ENCODE data around the gene TRIM51. TPM values are rescaled to one million over a fixed set of nuclear protein-coding genes. Genes with fewer than 3 reads are reported as not detected.
"Not testable (repeated sequence)": the region's sequence is repeated elsewhere in the genome, so short reads cannot be mapped to it uniquely, and the experiment has no call there.

TRIM51 gene, protein sequence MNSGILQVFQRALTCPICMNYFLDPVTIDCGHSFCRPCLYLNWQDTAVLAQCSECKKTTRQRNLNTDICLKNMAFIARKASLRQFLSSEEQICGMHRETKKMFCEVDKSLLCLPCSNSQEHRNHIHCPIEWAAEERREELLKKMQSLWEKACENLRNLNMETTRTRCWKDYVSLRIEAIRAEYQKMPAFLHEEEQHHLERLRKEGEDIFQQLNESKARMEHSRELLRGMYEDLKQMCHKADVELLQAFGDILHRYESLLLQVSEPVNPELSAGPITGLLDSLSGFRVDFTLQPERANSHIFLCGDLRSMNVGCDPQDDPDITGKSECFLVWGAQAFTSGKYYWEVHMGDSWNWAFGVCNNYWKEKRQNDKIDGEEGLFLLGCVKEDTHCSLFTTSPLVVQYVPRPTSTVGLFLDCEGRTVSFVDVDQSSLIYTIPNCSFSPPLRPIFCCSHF
- not detected in 2 replicates for total RNA-seq (2014; rRNA removed; shearing (Covaris generic))
- not detected in 2 replicates for polyA plus RNA-seq (2014; cell fraction: nucleus; rRNA removed)

DNA sequence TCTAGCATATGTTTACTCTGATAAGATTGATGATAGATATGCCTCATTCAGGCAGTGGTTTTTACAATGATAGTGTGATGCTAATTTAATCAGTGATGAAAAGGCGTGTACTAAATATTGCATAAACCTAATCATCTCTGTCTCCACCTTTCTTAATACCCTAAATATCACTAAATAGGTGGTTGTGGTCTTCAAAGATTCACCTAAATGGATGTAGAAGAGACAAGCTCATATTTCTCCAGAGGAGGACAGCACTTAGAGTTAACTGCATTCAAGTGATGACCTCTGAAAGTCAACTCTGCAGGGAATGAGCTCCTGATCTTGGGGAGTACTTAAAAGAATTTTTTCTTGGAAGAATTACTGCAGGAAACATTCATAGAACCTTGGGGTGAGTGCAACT is at the start of gene TRIM51:
Gene TRIM51, plus strand, starts transcription at position 301 of the 400 bp plus-strand sequence. CDS start 2,132 bp downstream, outside the sequence.
- DNase-seq (ENCODE audit: extremely low read depth, low read depth), result not testable (repeated sequence)

DNA sequence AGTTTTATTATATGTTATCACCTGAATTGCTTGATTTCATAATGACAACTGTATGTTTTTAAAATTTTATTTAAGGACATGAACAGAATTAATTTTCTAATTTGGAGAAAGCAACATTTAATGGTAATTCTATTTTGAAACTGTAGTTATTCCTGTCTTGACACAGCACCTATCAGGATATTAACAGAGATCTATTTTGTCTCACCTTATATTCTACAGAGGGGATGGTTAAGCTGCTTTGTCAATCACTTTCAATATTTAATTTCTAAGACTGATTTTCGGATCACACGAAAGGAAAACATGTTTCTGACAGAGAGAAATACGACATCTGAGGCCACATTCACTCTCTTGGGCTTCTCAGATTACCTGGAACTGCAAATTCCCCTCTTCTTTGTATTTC is 44.6 kb upstream of the TRIM51 start, which contains the start of gene OR5D16:
Gene OR5D16, plus strand, starts transcription at position 301 of the 400 bp plus-strand sequence. Its CDS starts 0 bp downstream, at position 301.
- no peak for DNase-seq (ENCODE audit: extremely low read depth, low read depth)

DNA sequence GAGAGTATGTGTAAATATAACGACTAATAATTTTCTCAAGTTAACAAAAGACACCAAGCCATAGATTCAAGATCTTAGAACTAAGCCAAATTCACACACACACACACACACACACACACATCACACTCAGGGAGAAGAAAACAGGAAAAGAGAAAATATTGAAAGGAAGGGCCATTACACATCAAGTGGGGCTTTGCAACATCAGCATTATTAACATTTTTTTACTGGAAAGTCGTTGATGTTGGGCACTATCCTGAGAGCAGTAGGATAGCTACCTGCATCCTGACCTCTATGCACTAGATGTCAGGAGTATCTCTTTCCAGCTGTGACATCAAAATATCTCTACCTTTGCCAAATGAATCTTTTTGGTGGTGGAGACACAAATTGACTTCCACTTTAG is 35.6 kb upstream of the TRIM51 start:
- DNase-seq (ENCODE audit: extremely low read depth, low read depth), result no peak

DNA sequence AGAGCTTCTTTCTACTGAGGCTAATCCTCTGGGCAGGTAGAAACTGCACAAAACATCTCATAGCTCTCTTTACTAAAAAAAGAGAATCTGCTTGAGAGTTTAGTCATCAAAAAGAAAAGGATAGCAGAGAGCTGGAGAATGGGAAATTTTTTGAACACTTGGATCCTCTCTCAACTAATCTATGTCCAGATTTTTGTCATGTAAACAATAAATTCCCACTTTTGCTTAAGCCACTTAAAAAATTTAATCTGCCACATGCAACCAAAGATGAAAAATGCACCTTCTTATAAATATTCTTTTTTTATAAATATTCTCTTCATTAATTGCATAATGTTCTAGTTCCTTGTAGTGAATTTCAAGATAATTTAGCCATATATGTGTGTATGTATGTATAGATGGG is 34.1 kb upstream of the TRIM51 start:
- no peak for DNase-seq (ENCODE audit: extremely low read depth, low read depth)

DNA sequence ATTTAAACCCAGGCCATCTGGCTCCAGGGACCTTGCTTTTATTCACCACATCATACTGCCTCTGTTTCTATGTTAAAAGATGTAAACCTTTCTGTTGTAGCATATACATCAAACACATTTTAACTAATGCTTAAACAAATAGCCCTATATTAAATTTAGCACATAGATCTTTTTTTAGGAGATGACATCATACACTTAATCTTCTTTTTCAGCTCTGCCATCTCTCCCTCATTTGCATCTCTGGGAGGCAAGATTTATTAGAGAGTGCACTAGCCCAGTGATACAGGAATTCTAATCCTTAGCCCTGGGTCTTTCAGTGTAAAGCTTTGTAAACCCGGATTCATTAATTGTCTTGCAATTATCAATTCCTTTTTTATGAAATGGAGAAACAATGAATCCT is 31.0 kb upstream of the TRIM51 start:
- no peak for DNase-seq (ENCODE audit: extremely low read depth, low read depth)

DNA sequence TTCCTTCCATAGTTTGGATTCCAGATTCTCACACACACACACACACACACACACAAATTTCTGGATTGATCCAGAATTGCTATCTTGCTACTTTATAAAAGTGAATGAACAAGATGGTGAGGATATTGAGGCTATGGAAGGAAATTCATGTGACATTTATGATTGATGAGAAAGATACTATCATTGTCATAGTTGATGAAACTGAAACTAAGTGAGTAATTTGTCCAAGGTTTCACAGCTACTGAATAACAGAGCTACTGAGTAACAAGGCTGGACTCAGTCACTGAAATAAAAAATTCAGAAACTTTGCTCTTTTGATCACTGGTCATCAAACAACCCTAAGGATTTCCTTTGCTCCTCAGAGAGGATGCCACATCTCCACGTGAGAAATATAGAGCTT is 28.4 kb upstream of the TRIM51 start:
- DNase-seq (ENCODE audit: extremely low read depth, low read depth), result no peak

DNA sequence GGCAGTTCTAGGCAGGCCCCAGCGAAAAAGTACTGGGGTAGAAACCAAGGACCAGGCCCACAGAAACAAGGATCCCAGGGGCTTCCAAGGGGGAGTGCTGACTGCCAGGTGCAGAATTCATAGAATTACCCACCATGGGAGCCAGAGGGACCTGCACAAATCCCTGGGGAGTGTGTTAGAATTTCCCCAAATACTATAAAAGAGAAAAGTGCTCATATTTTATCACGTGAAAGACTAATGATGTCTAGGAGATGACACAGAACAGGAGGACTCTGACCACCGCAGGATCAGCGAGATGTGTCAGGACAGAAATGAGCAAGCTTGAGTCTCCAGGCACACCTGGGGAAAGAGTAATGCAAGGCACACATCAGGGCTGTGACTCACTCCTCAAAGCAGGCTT is 15.7 kb upstream of the TRIM51 start:
- DNase-seq (ENCODE audit: extremely low read depth, low read depth), result not testable (repeated sequence)

DNA sequence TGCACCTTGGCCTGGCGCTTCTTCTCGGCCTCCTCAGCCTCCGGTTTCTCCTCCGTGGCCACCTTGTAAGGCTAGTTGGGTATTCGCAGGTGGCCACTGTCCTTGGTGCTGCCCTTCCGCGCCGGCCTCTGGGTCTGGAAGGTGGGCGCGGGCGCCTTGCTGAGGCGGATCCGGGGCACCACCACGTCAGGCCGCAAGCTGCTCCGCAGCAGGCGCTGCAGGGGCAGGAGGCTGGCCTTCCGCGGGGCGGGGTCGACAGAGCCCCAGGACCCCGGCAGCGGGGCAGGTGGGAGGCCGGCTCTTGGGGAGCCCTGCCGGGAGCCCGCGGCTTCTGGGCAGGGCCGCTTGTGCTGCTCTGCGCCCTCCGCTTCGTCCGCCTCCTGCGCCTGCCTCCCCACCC is 10.4 kb upstream of the TRIM51 start:
- DNase-seq (ENCODE audit: extremely low read depth, low read depth), result not testable (repeated sequence)

DNA sequence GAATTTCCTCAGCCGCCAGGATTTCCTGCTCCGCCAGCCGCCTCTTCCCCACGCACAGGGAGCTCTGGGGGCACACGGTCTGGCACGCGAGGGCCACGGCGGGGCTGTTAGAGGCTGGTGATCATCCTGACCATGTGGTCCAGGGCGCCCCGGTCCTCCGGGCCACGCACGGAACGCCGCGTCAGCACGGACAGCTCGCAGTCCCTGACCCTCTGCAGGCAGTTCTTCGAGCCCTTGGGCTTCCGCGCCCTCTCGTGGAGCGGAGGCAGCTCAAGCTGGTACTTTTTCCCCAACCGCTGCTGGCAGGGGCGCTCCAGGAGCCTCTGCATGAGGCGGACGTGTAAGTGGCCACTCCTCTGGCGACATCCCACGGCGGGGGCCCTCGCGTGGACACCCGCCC is 10.0 kb upstream of the TRIM51 start:
- DNase-seq (ENCODE audit: extremely low read depth, low read depth), result not testable (repeated sequence)

DNA sequence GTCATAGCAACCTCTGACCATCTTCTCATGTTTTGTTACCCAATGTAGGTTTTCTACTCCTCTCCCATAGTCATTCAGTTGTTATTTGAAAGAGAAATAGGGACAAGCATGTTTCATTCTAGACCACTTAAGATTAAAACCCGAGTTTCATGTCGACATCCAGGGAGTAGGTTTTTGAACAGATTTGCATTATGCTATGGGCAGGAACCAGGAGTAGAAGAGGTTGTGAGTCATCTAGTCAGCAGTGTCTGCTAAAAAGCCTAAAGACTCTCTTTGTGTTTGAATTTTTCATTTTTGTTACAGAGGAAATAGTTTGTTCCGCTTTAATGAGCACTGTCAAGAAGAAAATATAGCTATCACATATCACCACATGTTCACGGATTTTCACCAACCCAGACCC is 1.9 kb downstream of the TRIM51 start:
- not testable (repeated sequence) for DNase-seq (ENCODE audit: extremely low read depth, low read depth)

DNA sequence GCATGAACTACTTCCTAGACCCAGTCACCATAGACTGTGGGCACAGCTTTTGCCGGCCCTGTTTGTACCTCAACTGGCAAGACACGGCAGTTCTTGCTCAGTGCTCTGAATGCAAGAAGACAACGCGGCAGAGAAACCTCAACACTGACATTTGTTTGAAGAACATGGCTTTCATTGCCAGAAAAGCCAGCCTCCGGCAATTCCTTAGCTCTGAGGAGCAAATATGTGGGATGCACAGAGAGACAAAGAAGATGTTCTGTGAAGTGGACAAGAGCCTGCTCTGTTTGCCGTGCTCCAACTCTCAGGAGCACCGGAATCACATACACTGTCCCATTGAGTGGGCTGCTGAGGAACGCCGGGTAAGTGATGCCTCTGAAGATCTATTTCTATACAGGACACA is 2.4 kb downstream of the TRIM51 start:
- not testable (repeated sequence) for DNase-seq (ENCODE audit: extremely low read depth, low read depth)

DNA sequence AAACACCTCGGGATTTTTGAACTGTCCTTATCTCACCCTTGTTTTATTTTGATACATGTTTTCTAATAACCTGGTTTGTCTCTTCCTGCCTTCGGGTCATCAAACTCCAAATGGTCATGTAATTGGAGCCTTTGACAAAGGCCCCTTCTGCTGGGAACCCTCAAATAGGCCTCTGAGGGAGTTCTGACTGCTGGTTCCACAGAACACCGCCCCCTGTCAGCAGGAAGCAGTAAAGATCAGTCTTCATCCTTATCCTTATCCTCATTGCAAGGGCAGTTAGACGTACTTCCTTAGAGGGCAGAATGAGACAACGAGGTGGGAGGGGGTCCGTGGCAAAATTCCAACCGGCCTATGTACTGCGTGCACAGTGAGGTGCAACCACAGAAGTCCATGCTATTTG is 12.1 kb downstream of the TRIM51 start:
- no peak for DNase-seq (ENCODE audit: extremely low read depth, low read depth)

DNA sequence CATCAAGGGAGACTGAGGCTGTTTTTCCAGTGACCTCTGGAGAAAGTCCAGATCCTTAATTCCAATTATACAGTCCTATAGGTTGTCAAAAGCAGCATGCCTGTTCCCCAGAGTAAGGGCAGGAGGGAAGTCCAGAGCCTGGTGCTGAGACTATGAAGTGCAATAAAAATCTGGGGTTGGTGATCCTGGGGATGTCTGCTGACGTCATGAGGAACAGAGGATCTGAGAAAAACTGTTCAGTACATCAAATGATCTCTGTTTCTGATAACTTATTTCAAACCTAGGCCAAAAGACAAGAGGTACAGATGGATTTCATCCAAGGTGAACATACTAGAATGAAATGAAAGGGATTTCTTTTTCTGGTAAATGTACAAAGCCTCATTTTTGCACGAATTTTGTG is 19.2 kb downstream of the TRIM51 start:
- DNase-seq (ENCODE audit: extremely low read depth, low read depth), result no peak

DNA sequence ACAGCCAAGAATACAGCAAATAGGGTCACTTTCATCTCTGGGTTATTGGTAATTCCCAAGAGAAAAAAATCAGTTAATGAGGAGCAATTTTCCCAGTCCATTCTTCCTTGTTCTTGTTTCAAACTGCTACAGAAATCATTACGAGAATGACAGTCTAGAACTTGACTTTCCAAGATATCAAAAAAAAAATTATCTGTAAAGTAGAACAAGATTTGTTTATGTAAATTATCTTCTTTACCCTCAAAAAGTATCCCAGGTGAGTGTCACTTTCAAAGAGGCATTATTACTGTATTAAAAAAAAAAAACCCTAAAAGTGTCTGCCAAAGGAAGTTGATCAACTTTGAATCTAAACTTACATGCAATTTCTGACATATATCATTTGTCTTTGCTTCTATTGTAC is 31.4 kb downstream of the TRIM51 start, which contains the start of gene OR5W2:
Gene OR5W2, minus strand, starts transcription at position 101 of the 400 bp plus-strand sequence. Its CDS starts 0 bp downstream, at position 101.
- no peak for DNase-seq (ENCODE audit: extremely low read depth, low read depth)

DNA sequence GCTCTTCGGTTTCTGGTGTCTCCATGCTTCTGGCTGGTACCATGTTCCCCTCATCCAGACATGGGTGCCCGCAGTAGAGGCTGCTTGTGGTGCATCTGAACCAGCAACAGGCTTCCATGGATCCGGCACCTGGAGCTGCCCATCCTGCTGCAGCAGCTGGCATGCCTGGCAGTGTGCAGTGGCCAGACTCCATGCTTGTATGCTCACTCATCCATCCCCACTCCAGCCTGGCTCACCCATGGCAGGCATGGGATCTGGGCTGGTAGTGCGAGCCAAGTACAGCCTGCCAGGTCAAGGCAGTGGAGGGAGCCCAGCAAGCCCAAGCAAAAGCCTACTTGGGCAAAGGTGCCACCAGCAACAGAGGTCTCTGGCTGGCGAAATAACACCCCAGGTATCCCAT is 37.4 kb downstream of the TRIM51 start:
- DNase-seq (ENCODE audit: extremely low read depth, low read depth), result no peak

DNA sequence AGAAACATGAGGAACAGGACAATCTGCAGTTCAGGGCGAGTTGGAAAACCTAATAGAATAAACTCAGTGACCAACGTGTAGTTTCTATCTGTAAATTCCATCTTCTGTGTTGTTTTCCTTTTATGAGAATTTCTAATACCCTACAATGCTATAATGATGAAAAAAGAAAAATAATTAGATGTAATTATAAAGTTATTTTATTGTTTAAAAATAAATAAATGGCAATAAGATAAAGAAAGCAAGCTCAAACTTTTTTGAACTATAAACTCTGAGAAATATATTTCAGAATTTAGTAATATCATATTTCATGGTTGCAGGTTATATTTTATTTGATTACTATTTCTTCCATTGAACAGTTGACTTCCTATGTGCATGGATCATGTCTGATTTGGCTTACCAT is 53.2 kb downstream of the TRIM51 start, which contains the start of gene OR5I1:
Gene OR5I1, minus strand, starts transcription at position 101 of the 400 bp plus-strand sequence. Its CDS starts 0 bp downstream, at position 101.
- DNase-seq (ENCODE audit: extremely low read depth, low read depth), result no peak

Small RNA genes within 50 kb of the gene (small RNA-seq; reads per million reads assigned to genes)
- 0 reads per million in 2 experiments for gene AC036111.3

Other genes with a start within 250 kb of the TRIM51 start
- gene OR4P4, start 248.2 kb upstream of the TRIM51 start, total RNA-seq (2014; rRNA removed; shearing (Covaris generic)), result not detected in 2 replicates
- not detected in 2 replicates for gene OR4S2, start 235.0 kb upstream of the TRIM51 start, total RNA-seq (2014; rRNA removed; shearing (Covaris generic))
- gene OR4C6, start 221.1 kb upstream of the TRIM51 start, total RNA-seq (2014; rRNA removed; shearing (Covaris generic)), result not detected in 2 replicates
- gene OR5D13, start 109.9 kb upstream of the TRIM51 start, total RNA-seq (2014; rRNA removed; shearing (Covaris generic)), result not detected in 2 replicates
- gene OR5D14, start 87.7 kb upstream of the TRIM51 start, total RNA-seq (2014; rRNA removed; shearing (Covaris generic)), result not detected in 2 replicates
- gene OR5L1, start 71.9 kb upstream of the TRIM51 start, total RNA-seq (2014; rRNA removed; shearing (Covaris generic)), result not detected in 2 replicates
- not detected in 2 replicates for gene OR5D18, start 63.7 kb upstream of the TRIM51 start, total RNA-seq (2014; rRNA removed; shearing (Covaris generic))
- gene OR5L2, start 56.1 kb upstream of the TRIM51 start, total RNA-seq (2014; rRNA removed; shearing (Covaris generic)), result not detected in 2 replicates
- not detected in 2 replicates for gene OR5D16, start 44.5 kb upstream of the TRIM51 start, total RNA-seq (2014; rRNA removed; shearing (Covaris generic))
- gene OR5W2, start 31.3 kb downstream of the TRIM51 start, total RNA-seq (2014; rRNA removed; shearing (Covaris generic)), result not detected in 2 replicates
- gene OR5I1, start 53.1 kb downstream of the TRIM51 start, total RNA-seq (2014; rRNA removed; shearing (Covaris generic)), result not detected in 2 replicates
- not detected in 2 replicates for gene OR10AG1, start 86.6 kb downstream of the TRIM51 start, total RNA-seq (2014; rRNA removed; shearing (Covaris generic))
- not detected in 2 replicates for gene OR5F1, start 111.3 kb downstream of the TRIM51 start, total RNA-seq (2014; rRNA removed; shearing (Covaris generic))
- gene OR5AS1, start 144.4 kb downstream of the TRIM51 start, total RNA-seq (2014; rRNA removed; shearing (Covaris generic)), result not detected in 2 replicates
- gene OR8I2, start 210.0 kb downstream of the TRIM51 start, total RNA-seq (2014; rRNA removed; shearing (Covaris generic)), result not detected in 2 replicates
- gene OR8H2, start 220.4 kb downstream of the TRIM51 start, total RNA-seq (2014; rRNA removed; shearing (Covaris generic)), result not detected in 2 replicates
- gene OR8H3, start 239.1 kb downstream of the TRIM51 start, total RNA-seq (2014; rRNA removed; shearing (Covaris generic)), result not detected in 2 replicates